NCI-H460 (cell line): Measurements from ENCODE around the gene HTATSF1. TPM values are rescaled to one million over a fixed set of nuclear protein-coding genes. Genes with fewer than 3 reads are reported as not detected.

Source experiments
- small RNA-seq, 2 experiments: library from RNA; depleted of rRNA; stranded (forward); fragments of <200 nt; gene quantifications; one replicate each; pipeline ENCODE3, GENCODE V24; 2014
- total RNA-seq: library from RNA; depleted of rRNA; stranded (reverse); fragments of >200 nt; shearing (Covaris generic); gene quantifications from 2 replicates; pipeline ENCODE4 v1.2.3, GENCODE V29; 2014; rRNA removed

HTATSF1 gene
- total RNA-seq, 1 experiment from 2014 or later, result 62.4 TPM

Small RNA genes within 50 kb of the gene (small RNA-seq; reads per million reads assigned to genes)
- gene MIR934, result 0 reads per million in 2 experiments

Other genes starting within 250 kb of the HTATSF1 start
- 23.1 and 27.3 TPM in 2 replicates for gene MAP7D3, start 246.2 kb upstream of the HTATSF1 start, total RNA-seq
- not detected in 2 replicates for gene ADGRG4, start 196.6 kb upstream of the HTATSF1 start, total RNA-seq
- not detected in 2 replicates for gene BRS3, start 9.6 kb upstream of the HTATSF1 start, total RNA-seq
- not detected in 2 replicates for gene VGLL1, start 34.6 kb downstream of the HTATSF1 start, total RNA-seq
- not detected in 2 replicates for gene CD40LG, start 150.6 kb downstream of the HTATSF1 start, total RNA-seq